Breast epithelium (tissue), 4 donors: Measurements from ENCODE around the gene ADSS2. TPM values are rescaled to one million over a fixed set of nuclear protein-coding genes. Genes with fewer than 3 reads are reported as not detected.

Experiments used
- DNase-seq, 2 donors: peaks; one replicate each; pipeline ENCODE4 v3.0.0-alpha.2; 2019; ENCODE audit warnings: low spot score in 2 of 2
- H3K27ac ChIP-seq, 2 donors: fragments of 200-600 bp; sonication (generic) in 1 of 2; one replicate each; pipeline ENCODE4 v1.5.1; 2016 to 2019; ENCODE audit warnings: mild to moderate bottlenecking in 1 of 2
- H3K27me3 ChIP-seq, 2 donors: fragments of 200-600 bp; sonication (generic) in 1 of 2; one replicate each; pipeline versions ENCODE4 v1.5.1 to v1.6.0; 2017 to 2019; ENCODE audit warnings: control low read depth in 1 of 2, mild to moderate bottlenecking in 1 of 2
- H3K36me3 ChIP-seq: fragments of 200-600 bp; one replicate; pipeline ENCODE4 v1.5.1; 2019
- H3K4me1 ChIP-seq, 2 donors: fragments of 200-600 bp; sonication (generic); one replicate each; pipeline ENCODE4 v1.5.1; 2016 to 2019; ENCODE audit warnings: control low read depth in 1 of 2
- H3K4me3 ChIP-seq, 3 donors: fragments of 200-600 bp; sonication (generic); 1 replicate in 2 of 3; 2 replicates in 1 of 3; pipeline ENCODE4 v1.5.1; 2016 to 2019; ENCODE audit warnings: mild to moderate bottlenecking in 3 of 3, moderate library complexity in 2 of 3
- H3K9me3 ChIP-seq, 2 donors: fragments of 200-600 bp; sonication (generic) in 1 of 2; one replicate each; pipeline ENCODE4 v1.5.1; 2016 to 2019; ENCODE audit warnings: control low read depth in 1 of 2
- CTCF ChIP-seq, 3 donors: fragments of 450-650 bp; IDR thresholded peaks; one replicate each; pipeline ENCODE4 v1.5.1; 2016 to 2017; ENCODE audit warnings: antibody characterized with exemption in 3 of 3, mild to moderate bottlenecking in 3 of 3, moderate library complexity in 3 of 3
- POLR2A ChIP-seq: fragments of 450-650 bp; IDR thresholded peaks from one replicate; pipeline ENCODE4 v1.6.1; 2016; ENCODE audit warnings: antibody characterized with exemption, mild to moderate bottlenecking, moderate library complexity
- POLR2AphosphoS5 ChIP-seq, 3 donors: sonication (generic); formaldehyde crosslinking; IDR thresholded peaks; one replicate each; pipeline ENCODE4 v1.6.1; 2017; ENCODE audit warnings: antibody characterized with exemption in 3 of 3
- intact Hi-C: fragments of 100-400 bp; cut with DNase I; formaldehyde crosslinking; loops from one replicate; pipeline ENCODE4 v1.15.1; 2023; ENCODE audit warnings: low total_unique reads
- total RNA-seq, 3 donors: library from RNA; depleted of rRNA; stranded (reverse); fragments of >200 nt; gene quantifications; one replicate each; pipeline ENCODE4 v1.1.0, GENCODE V29; 2016

ADSS2 gene
- total RNA-seq, 3 donors from 2014 or later = 26.9 to 66.6 (median 52.8) TPM

GRCh38 chr1:244435562-244436205, 16.0 kb downstream of the ADSS2 start:
- H3K4me1 ChIP-seq = no peaks in the 10 kb centered on the region
- DNase-seq = no peak
- H3K4me3 ChIP-seq = no peak overlapping the region
- no peak overlapping the region for H3K27ac ChIP-seq
- no peaks in the 10 kb centered on the region for H3K27me3 ChIP-seq
- intact Hi-C loops = no loop called here
- no peaks in the 10 kb centered on the region for H3K36me3 ChIP-seq
- TF ChIP-seq POLR2AphosphoS5 (IDR thresholded peaks at IDR 0.05) = no peak
- H3K9me3 ChIP-seq = no peaks in the 10 kb centered on the region

DNA sequence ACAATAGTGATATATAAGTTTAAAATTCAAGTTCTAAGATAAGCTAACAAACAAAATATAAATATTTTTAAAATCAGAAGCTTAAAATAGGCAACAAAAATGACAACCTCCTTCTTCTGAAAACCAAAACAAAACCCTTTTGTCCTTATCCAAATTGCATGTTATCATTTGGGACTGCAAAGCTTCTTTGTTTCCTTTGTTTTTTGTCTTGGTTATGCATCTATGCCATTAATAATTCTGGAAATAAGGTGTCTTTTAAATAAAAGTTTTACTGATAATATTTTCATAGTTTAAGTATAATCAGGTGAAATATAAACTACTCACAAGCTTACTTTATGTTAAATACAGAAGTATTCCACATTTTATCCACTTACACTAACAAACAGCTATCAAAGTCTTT, 20.5 kb downstream of the ADSS2 start:
- H3K27me3 ChIP-seq = no peaks in the 10 kb centered on the region
- intact Hi-C loops = no loop called here
- no peak for DNase-seq
- no peak overlapping the region for H3K27ac ChIP-seq
- TF ChIP-seq POLR2A (no peak), CTCF (IDR thresholded peaks at IDR 0.05) (no peak), POLR2AphosphoS5 (IDR thresholded peaks at IDR 0.05) (no peak)
- no peaks in the 10 kb centered on the region for H3K36me3 ChIP-seq
- no peaks in the 10 kb centered on the region for H3K4me1 ChIP-seq
- H3K4me3 ChIP-seq = no peak overlapping the region
- no peaks in the 10 kb centered on the region for H3K9me3 ChIP-seq

- no peaks in the 10 kb centered on the region for H3K36me3 ChIP-seq
- H3K4me1 ChIP-seq = no peaks in the 10 kb centered on the region
- TF ChIP-seq CTCF (IDR thresholded peaks at IDR 0.05) = no peak
- no peak for TF ChIP-seq POLR2AphosphoS5 (IDR thresholded peaks at IDR 0.05)
- TF ChIP-seq POLR2A = no peak
- intact Hi-C loops = no loop called here
- DNase-seq = no peak
- no peak overlapping the region for H3K27ac ChIP-seq
- no peak overlapping the region for H3K4me3 ChIP-seq
- H3K9me3 ChIP-seq = no peaks in the 10 kb centered on the region
- H3K27me3 ChIP-seq = no peaks in the 10 kb centered on the region
These were observed 21.9 kb downstream of the ADSS2 start for GRCh38 chr1:244429818-244430217.

GRCh38 chr1:244427647-244428046, 24.1 kb downstream of the ADSS2 start:
- no peaks in the 10 kb centered on the region for H3K27me3 ChIP-seq
- H3K9me3 ChIP-seq = no peaks in the 10 kb centered on the region
- no peaks in the 10 kb centered on the region for H3K36me3 ChIP-seq
- no peak for DNase-seq
- no peak overlapping the region for H3K27ac ChIP-seq
- TF ChIP-seq POLR2A (no peak), CTCF (IDR thresholded peaks at IDR 0.05) (no peak), POLR2AphosphoS5 (IDR thresholded peaks at IDR 0.05) (no peak)
- no peak overlapping the region for H3K4me3 ChIP-seq
- intact Hi-C loops = no loop called here
- no peaks in the 10 kb centered on the region for H3K4me1 ChIP-seq

DNA sequence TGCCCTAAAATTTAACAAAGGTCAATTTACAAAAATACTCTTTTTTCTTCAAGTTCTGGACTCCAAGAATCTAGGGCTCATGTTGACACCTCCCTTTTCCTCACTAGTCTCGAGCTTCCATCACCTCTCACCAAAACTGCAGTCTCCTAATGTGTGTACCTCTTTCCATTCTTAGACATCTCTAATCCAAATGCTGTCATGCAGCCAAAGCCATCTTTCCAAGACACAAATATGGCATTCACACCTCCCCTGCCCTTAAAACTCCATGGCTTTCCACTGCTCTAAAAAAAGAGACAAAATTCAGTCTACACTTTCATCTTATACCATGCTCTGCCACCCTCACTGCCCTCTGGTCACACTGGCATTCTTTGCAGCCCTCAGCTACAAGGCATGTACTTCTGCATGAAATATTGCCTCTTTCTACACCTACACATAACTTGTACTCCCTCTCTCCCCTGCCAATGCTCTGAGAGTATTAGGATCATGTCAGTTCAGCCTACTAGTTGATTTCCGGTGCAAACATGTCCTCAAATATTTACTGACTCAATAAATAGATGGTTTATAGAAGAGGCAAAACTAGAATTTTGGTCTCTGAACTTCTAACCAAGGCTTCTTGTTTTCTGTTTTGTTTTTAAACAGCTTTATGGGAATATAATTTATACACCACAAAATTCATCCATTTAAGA, 26.9 kb downstream of the ADSS2 start:
- DNase-seq = no peak
- H3K9me3 ChIP-seq = no peaks in the 10 kb centered on the region
- H3K4me1 ChIP-seq = no peaks in the 10 kb centered on the region
- no peaks in the 10 kb centered on the region for H3K27me3 ChIP-seq
- TF ChIP-seq POLR2A (no peak), CTCF (IDR thresholded peaks at IDR 0.05) (no peak), POLR2AphosphoS5 (IDR thresholded peaks at IDR 0.05) (no peak)
- intact Hi-C loops = no loop called here
- H3K36me3 ChIP-seq = no peaks in the 10 kb centered on the region
- H3K27ac ChIP-seq = no peak overlapping the region
- no peak overlapping the region for H3K4me3 ChIP-seq
